Muscle of leg (tissue), 11 donors: ENCODE results near the gene DUSP7. TPM values are rescaled to one million over a fixed set of nuclear protein-coding genes. Genes with fewer than 3 reads are reported as not detected.
"Not testable (repeated sequence)": the region's sequence is repeated elsewhere in the genome, so short reads cannot be mapped to it uniquely, and the experiment has no call there.

Source experiments
- DNase-seq: peaks from one replicate; pipeline ENCODE4 v3.0.0; 2013
- H3K27ac ChIP-seq: one replicate; pipeline ENCODE4 v1.5.1; 2013; ENCODE audit warnings: mild to moderate bottlenecking, low read length, control low read depth
- H3K27me3 ChIP-seq: one replicate; pipeline ENCODE4 v1.6.1; 2013; ENCODE audit warnings: low read length; ENCODE audit not compliant: control insufficient read depth, insufficient read depth
- H3K36me3 ChIP-seq: one replicate; pipeline ENCODE4 v1.6.1; 2013; ENCODE audit warnings: low read length; ENCODE audit not compliant: control insufficient read depth, insufficient read depth
- H3K4me1 ChIP-seq: one replicate; pipeline ENCODE4 v1.6.1; 2013; ENCODE audit warnings: low read length; ENCODE audit not compliant: control insufficient read depth, insufficient read depth
- H3K4me3 ChIP-seq: one replicate; pipeline ENCODE4 v1.5.1; 2013; ENCODE audit warnings: low read length, control low read depth
- H3K9me3 ChIP-seq: replicated peaks from 2 replicates; pipeline ENCODE4 v1.6.1; 2013; ENCODE audit warnings: low read depth, low read length; ENCODE audit not compliant: control insufficient read depth
- WGBS: methylation state at CpG from one replicate; pipeline ENCODE4 v1.1.5; 2013; ENCODE audit warnings: missing lambda C conversion rate; ENCODE audit not compliant: insufficient coverage; 5-methylcytosine and 5-hydroxymethylcytosine counted together
- polyA plus RNA-seq, 8 donors: library from polyadenylated mRNA; unstranded; fragments of 120-200 nt; gene quantifications; one replicate each; pipeline versions ENCODE4 v1.2.1 to v1.2.3, GENCODE V29; 2013; ENCODE audit warnings: inconsistent platforms in 1 of 8, low replicate concordance in 1 of 8; ENCODE audit not compliant: insufficient read length in 8 of 8, insufficient read depth in 1 of 8
- total RNA-seq: library from RNA; stranded (reverse); fragments of 120-200 nt; gene quantifications from one replicate; pipeline ENCODE4 v1.2.4, GENCODE V29; 2013

DUSP7 gene
- total and polyA plus RNA-seq, 9 donors = 14.0 to 32.5 (median 26.1) TPM

DNA sequence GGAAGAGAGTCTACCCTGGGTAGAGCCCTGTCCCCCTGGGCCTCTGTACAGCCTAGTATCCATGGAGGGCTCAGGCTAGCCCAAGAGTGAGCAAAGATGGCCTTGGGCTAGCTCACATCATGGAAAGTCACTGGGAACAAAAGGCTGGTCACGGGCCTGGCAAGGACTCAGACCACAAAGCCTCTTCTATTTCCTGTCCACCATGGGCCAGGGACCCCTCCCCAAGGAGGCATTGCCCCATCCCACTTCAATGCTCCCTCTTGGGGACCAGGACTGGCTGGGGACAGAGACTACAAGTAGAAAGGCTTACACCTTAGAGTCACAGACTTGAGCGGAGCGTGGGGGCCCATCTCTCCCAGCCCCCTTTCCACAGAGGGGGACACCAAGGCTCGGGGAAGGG is 16.9 kb downstream of the DUSP7 start:
- Histone ChIP-seq H3K27ac (peak overlapping the region; percentile 42), H3K27me3 (no peaks in the 10 kb centered on the region), H3K36me3 (no peaks in the 10 kb centered on the region), H3K4me1 (peaks cover 48% of the 10 kb centered on the region), H3K9me3 (no peaks in the 10 kb centered on the region), H3K4me3 (no peak overlapping the region)
- no CpG with 5 or more reads among the region's 4 CpGs for WGBS
- DNase-seq = no peak

DNA sequence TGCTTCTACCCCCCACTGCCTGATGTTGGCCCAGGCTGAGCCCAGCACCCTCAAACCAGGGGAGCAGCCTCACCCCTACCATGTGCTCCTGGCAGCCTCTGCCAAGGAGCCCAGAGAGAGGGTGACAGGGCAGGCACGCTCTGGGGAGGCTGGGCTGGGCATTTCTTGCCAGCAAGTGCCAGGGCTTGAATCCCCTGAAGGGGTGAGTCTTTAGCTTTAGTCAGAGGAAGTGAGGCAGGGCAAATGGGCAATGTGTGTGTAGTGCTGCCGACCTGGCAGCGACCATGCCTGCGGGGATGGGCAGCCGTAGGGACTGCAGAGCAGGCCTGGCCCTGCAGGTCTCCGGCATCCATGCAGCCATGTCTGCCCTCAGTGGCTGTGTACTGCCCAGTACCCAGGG is 18.1 kb downstream of the DUSP7 start:
- Histone ChIP-seq H3K9me3 (no peaks in the 10 kb centered on the region), H3K4me1 (peaks cover 41% of the 10 kb centered on the region), H3K36me3 (no peaks in the 10 kb centered on the region), H3K27ac (no peak overlapping the region), H3K27me3 (no peaks in the 10 kb centered on the region), H3K4me3 (no peak overlapping the region)
- no peak for DNase-seq
- WGBS = 80% methylated on average over 6 of the region's 6 CpGs

DNA sequence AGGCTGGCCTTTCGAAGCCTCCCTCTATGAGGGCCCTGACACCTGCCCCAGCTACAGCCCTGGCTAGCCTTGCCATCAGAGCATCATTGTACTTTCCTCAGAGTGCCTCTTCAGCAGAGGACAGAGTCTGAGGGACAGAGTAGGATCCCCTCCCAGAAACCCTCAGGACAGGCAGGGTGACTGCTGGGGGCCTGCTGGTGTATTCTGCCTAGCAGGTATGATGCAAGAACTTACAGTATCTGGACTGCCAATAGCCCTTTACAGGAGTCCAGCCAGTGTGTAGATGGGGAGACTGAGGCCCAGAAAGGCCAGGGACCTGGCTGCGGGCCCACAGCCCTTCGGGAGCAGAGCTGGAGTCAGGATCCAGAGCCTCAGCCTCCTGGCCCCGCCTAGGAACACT is 19.1 kb downstream of the DUSP7 start:
- DNase-seq = no peak
- H3K4me1 ChIP-seq = peaks cover 51% of the 10 kb centered on the region
- H3K36me3 ChIP-seq = no peaks in the 10 kb centered on the region
- H3K27me3 ChIP-seq = no peaks in the 10 kb centered on the region
- WGBS = 79% methylated on average over 3 of the region's 4 CpGs
- no peak overlapping the region for H3K4me3 ChIP-seq
- H3K27ac ChIP-seq = no peak overlapping the region
- no peaks in the 10 kb centered on the region for H3K9me3 ChIP-seq

DNA sequence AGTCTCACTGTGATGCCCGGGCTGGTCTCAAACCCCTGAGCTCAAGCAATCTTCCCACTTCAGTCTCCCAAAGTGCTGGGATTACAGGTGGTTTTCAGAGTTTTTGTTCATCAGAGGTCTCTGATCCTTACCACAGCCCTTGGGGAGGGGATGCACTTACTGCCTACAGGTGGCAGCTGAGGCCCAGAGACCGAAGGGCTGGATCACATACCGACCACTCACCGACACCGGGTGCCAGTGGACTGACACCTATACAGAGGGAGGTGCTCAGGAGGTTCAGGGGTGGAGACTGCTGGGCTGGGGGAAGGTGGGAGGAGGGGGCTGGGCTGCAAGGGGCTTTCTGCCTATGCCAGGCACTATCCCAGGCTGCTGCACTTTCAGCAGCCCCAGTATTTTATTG is 19.5 kb downstream of the DUSP7 start:
- Histone ChIP-seq H3K9me3 (no peaks in the 10 kb centered on the region), H3K36me3 (no peaks in the 10 kb centered on the region), H3K27me3 (no peaks in the 10 kb centered on the region), H3K4me1 (peaks cover 55% of the 10 kb centered on the region), H3K4me3 (no peak overlapping the region), H3K27ac (no peak overlapping the region)
- whole genome bisulfite sequencing = 16% methylated on average over 3 of the region's 5 CpGs
- DNase-seq = no peak

DNA sequence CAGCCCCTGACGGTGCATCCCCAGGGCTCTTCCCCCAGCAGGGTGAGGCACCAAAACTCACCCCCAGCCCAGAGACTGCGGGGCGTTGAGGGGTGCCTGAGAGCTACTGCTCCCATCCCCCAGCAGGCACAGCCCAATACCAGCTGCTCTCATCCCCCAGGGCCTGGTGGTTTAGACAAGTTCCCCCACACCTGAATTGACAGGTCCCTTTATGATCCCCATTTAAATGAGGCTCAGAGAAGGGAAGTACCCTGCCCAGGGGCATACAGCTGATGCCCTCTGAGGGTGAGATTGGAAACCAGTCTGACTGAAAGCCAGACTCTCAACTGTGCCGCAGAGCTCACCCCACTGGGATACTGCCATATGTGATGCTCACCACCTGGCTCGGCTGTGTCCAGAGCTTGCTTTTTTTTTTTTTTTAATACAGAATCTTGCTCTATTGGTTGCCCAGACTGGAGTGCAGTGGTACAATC is 20.1 kb downstream of the DUSP7 start:
- H3K4me1 ChIP-seq = peaks cover 55% of the 10 kb centered on the region
- no peak for DNase-seq
- H3K9me3 ChIP-seq = no peaks in the 10 kb centered on the region
- H3K4me3 ChIP-seq = no peak overlapping the region
- no peaks in the 10 kb centered on the region for H3K36me3 ChIP-seq
- H3K27ac ChIP-seq = no peak overlapping the region
- no peaks in the 10 kb centered on the region for H3K27me3 ChIP-seq
- WGBS = 80% methylated on average over 1 of the region's 5 CpGs

DNA sequence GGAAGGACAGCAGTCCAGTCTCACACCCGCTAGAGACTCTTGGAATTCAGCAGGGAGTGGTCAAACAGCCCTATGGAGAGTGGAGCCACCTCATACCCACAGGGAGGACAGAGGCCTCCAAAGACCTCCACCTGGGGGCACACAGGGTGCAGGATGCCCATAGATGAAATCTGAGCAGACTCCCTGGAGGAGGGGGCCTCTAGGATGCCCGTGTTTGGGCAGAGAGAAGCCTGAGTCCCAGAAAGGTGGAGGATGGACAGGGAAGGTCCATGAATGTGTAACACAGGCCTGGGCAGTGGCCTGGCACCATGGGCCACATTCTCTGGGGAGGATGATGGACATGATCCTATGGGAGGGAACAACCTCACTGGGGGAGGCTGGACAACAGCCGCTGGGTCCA is 21.7 kb downstream of the DUSP7 start:
- Histone ChIP-seq H3K36me3 (no peaks in the 10 kb centered on the region), H3K27ac (no peak overlapping the region), H3K27me3 (no peaks in the 10 kb centered on the region), H3K9me3 (no peaks in the 10 kb centered on the region), H3K4me3 (no peak overlapping the region), H3K4me1 (peaks cover 51% of the 10 kb centered on the region)
- whole genome bisulfite sequencing = 83% methylated on average over 3 of the region's 3 CpGs
- DNase-seq = no peak

DNA sequence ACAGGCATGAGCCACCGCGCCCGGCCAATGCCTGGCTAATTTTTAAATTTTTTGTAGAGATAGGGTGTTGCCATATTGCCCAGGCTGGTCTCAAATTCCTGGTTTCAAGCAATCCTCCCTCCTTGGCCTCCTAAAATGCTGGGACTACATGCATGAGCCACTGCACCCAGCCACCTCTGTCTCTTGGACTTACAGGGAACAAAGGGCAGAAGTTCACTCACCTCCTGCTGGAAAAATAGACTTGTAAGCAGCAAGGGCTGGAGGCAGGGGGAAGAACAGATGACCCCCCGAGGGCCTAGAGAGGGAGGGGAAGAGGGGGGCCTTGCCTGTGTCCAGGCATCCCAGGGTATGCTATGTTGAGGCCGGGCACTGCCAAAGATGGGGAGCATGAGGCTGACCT is 22.2 kb downstream of the DUSP7 start:
- no peak overlapping the region for H3K27ac ChIP-seq
- peaks cover 48% of the 10 kb centered on the region for H3K4me1 ChIP-seq
- no peaks in the 10 kb centered on the region for H3K27me3 ChIP-seq
- WGBS = 67% methylated on average over 1 of the region's 5 CpGs
- no peak overlapping the region for H3K4me3 ChIP-seq
- DNase-seq = no peak
- no peaks in the 10 kb centered on the region for H3K9me3 ChIP-seq
- H3K36me3 ChIP-seq = no peaks in the 10 kb centered on the region

DNA sequence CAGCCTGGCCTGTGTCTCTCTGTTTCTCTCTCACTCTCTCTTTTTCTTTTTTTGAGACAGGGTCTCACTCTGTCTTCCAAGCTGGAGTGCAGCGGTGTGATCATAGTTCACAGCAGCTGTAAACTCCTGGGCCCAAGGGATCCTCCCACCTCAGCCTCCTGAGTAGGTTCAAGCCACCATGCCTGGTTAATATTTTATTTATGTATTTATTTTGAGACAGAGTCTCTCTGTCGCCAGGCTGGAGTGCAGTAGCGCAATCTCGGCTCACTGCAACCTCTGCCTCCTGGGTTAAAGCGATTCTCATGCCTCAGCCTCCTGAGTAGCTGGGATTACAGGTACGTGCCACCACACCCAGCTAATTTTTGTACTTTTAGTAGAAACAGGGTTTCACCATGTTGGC is 22.6 kb downstream of the DUSP7 start:
- WGBS = 100% methylated on average over 2 of the region's 6 CpGs
- not testable (repeated sequence) for DNase-seq, H3K27ac ChIP-seq, H3K27me3 ChIP-seq, H3K9me3 ChIP-seq, H3K36me3 ChIP-seq, H3K4me3 ChIP-seq
- H3K4me1 ChIP-seq = peaks cover 48% of the 10 kb centered on the region

DNA sequence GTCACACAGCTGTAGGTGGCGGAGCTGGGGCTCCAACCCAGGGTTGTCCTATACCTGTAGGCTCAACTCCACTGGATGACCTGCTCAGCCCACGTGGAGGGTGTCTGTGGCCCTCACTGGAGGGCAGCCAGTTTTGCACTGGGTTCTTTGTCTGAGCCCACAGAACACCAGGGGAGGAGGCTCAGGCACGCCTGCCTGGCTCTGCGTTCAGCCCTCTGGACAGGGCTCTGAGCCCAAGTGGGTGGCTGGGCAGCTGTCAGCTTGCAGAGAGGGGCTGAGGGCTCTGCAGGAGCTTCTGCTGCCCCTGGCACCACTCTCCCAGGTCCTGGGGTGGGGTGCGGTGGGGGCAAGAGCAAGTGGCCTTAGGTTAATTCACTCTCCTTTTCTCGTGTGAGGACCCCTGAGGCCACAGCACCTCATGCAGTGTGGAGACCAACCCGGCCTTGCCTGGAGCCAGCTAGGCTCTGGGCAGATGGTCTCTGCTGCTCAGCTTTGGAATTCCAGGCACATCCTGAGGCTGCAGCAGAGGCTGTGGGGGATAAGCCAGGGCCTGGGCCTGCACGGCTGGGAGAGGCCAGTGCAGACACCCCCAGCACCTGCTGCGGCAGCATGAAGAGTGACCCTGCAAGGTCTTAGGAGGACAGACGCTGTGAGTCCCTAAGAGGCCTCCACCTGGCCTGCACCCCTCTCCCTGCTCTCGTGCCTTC is 23.5 kb downstream of the DUSP7 start:
- H3K4me3 ChIP-seq = no peak overlapping the region
- no peaks in the 10 kb centered on the region for H3K9me3 ChIP-seq
- no peaks in the 10 kb centered on the region for H3K36me3 ChIP-seq
- no peaks in the 10 kb centered on the region for H3K27me3 ChIP-seq
- WGBS = 59% methylated on average over 8 of the region's 11 CpGs
- H3K27ac ChIP-seq = peak overlapping the region; percentile 40
- H3K4me1 ChIP-seq = peaks cover 51% of the 10 kb centered on the region
- no peak for DNase-seq

DNA sequence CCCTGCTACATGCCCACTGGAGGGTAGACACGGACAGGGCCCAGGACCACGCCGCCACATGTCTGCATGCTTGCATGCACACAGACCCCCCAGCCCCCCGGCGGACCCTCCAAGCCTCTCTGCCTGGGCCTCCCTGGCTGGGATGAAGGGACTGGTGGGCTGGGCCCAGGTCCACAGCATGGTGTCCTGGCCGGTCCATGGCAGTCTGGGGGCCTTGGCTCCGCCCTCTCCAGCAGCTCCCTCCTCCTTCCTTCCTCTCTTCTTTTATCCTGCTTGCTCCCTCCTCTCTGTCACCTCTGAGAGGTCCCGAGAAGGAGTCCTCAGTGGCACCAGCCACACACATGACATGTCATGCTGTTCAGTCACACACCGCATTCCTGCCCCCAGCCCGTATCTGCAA is 24.5 kb downstream of the DUSP7 start:
- peaks cover 47% of the 10 kb centered on the region for H3K4me1 ChIP-seq
- H3K27ac ChIP-seq = no peak overlapping the region
- DNase-seq = no peak
- whole genome bisulfite sequencing = 77% methylated on average over 8 of the region's 10 CpGs
- H3K9me3 ChIP-seq = no peaks in the 10 kb centered on the region
- H3K27me3 ChIP-seq = no peaks in the 10 kb centered on the region
- H3K4me3 ChIP-seq = no peak overlapping the region
- no peaks in the 10 kb centered on the region for H3K36me3 ChIP-seq
